DOHH2 (cell line): ENCODE measurements around the gene SSMEM1.

Source experiments
- EZH2phosphoT487 ChIP-seq: fragments of 200-600 bp; sonication (generic); IDR thresholded peaks from 2 replicates; pipeline ENCODE4 v1.6.1; 2017; ENCODE audit warnings: borderline replicate concordance, mild to moderate bottlenecking, antibody characterized with exemption, low read length, moderate library complexity, mixed read lengths
- TF ChIP-seq, protein P1 (sequence below): fragments of 200-600 bp; sonication (generic); IDR thresholded peaks from one replicate; pipeline ENCODE4 v1.5.1; 2014; ENCODE audit warnings: antibody characterized with exemption, mild to moderate bottlenecking, low read depth, low read length; ENCODE audit not compliant: poor library complexity, severe bottlenecking

- TF ChIP-seq, protein P1, sequence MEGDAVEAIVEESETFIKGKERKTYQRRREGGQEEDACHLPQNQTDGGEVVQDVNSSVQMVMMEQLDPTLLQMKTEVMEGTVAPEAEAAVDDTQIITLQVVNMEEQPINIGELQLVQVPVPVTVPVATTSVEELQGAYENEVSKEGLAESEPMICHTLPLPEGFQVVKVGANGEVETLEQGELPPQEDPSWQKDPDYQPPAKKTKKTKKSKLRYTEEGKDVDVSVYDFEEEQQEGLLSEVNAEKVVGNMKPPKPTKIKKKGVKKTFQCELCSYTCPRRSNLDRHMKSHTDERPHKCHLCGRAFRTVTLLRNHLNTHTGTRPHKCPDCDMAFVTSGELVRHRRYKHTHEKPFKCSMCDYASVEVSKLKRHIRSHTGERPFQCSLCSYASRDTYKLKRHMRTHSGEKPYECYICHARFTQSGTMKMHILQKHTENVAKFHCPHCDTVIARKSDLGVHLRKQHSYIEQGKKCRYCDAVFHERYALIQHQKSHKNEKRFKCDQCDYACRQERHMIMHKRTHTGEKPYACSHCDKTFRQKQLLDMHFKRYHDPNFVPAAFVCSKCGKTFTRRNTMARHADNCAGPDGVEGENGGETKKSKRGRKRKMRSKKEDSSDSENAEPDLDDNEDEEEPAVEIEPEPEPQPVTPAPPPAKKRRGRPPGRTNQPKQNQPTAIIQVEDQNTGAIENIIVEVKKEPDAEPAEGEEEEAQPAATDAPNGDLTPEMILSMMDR, result no peak
- TF ChIP-seq EZH2phosphoT487, result no peak
Observed at GRCh38 chr7:130219871-130220270, 12.2 kb downstream of the SSMEM1 start.
